Hypothalamus (tissue), 51 donors: ENCODE measurements around the gene PI4K2B.
"Not testable (repeated sequence)": the region's sequence is repeated elsewhere in the genome, so short reads cannot be mapped to it uniquely, and the experiment has no call there.

Experiments used
- DNase-seq, 51 donors: peaks; one replicate each; lab custom pipeline; 2025; lab: John Stamatoyannopoulos, UW

Gene PI4K2B

GRCh38 chr4:25302626-25303025 lies 68.8 kb downstream of the PI4K2B start:
- DNase-seq: no peak

GRCh38 chr4:25303578-25303977 lies 69.7 kb downstream of the PI4K2B start:
- no peak for DNase-seq

GRCh38 chr4:25306518-25307057 lies 72.8 kb downstream of the PI4K2B start:
- no peak for DNase-seq

GRCh38 chr4:25307596-25307995 lies 73.8 kb downstream of the PI4K2B start:
- DNase-seq: peak in 17 of 51 donors; percentile 6 to 50 (median 26)

- no peak for DNase-seq
Observed at GRCh38 chr4:25308306-25308705, 74.5 kb downstream of the PI4K2B start.

GRCh38 chr4:25308761-25309160 lies 74.9 kb downstream of the PI4K2B start:
- DNase-seq: no peak

GRCh38 chr4:25310066-25310802 lies 76.4 kb downstream of the PI4K2B start:
- DNase-seq: no peak

- DNase-seq: peak in 1 of 51 donors; percentile 27
Observed at GRCh38 chr4:25310803-25311166, 77.0 kb downstream of the PI4K2B start.

GRCh38 chr4:25312496-25313200 lies 78.8 kb downstream of the PI4K2B start, which contains the start of gene ZCCHC4:
ZCCHC4 (plus strand) TSS chr4:25312774; CDS start chr4:25312810, 36 bp downstream.
- DNase-seq: peak; percentile 43 to 92 (median 82)

GRCh38 chr4:25313201-25313895 lies 79.5 kb downstream of the PI4K2B start:
- DNase-seq: no peak

GRCh38 chr4:25320336-25320735 lies 86.5 kb downstream of the PI4K2B start:
- no peak for DNase-seq

GRCh38 chr4:25320773-25321172 lies 86.9 kb downstream of the PI4K2B start:
- no peak for DNase-seq

- DNase-seq: no peak
Observed at GRCh38 chr4:25321703-25322102, 87.9 kb downstream of the PI4K2B start.

- DNase-seq: not testable (repeated sequence)
Observed at GRCh38 chr4:25328463-25328862, 94.6 kb downstream of the PI4K2B start.
